ENCODE results near the gene OPCML. TPM values are rescaled to one million over a fixed set of nuclear protein-coding genes. Genes with fewer than 3 reads are reported as not detected.
A peak's percentile ranks its signal among the peaks of the same experiment; 100 is the strongest.

The OPCML gene
- polyA plus RNA-seq, 3 donors, result not detected

- no peaks in the 10 kb centered on the region for H3K4me1 Mint-ChIP-seq
- Histone ChIP-seq H3K79me2 (ENCODE audit: insufficient read depth, low read length) (no peaks in the 10 kb centered on the region), H3K4me3 (replicated peaks in 1 of 3; ENCODE audit: low read depth in 2 of 3, low read length in 3 of 3) (no peak overlapping the region), H3K9ac (ENCODE audit: insufficient read depth, low read length, poor library complexity, severe bottlenecking) (no peak overlapping the region), H2AFZ (ENCODE audit: insufficient read depth, low read depth, low read length, poor library complexity, severe bottlenecking) (no peak overlapping the region), H3K4me1 (ENCODE audit: control insufficient read depth in 1 of 2, insufficient read depth in 2 of 2, low read length in 2 of 2) (no peaks in the 10 kb centered on the region), H4K20me1 (ENCODE audit: insufficient read depth, low read length) (no peaks in the 10 kb centered on the region), H3K36me3 (replicated peaks in 1 of 2; ENCODE audit: control insufficient read depth in 1 of 2, insufficient read depth in 2 of 2, low read length in 2 of 2) (no peaks in the 10 kb centered on the region), H3K9me3 (replicated peaks in 1 of 2; ENCODE audit: control insufficient read depth in 1 of 2, insufficient read depth in 1 of 2, low read length in 2 of 2) (no peaks in the 10 kb centered on the region), H3K27ac (ENCODE audit: low read depth in 1 of 2, low read length in 2 of 2) (no peak overlapping the region), H3K4me2 (replicated peaks; ENCODE audit: extremely low read depth, low read length, poor library complexity, severe bottlenecking) (no peak overlapping the region), H3K27me3 (ENCODE audit: control insufficient read depth in 2 of 2, insufficient read depth in 2 of 2, low read length in 2 of 2) (no peaks in the 10 kb centered on the region)
- DNase-seq, result no peak
- no peak overlapping the region for H3K4me3 Mint-ChIP-seq
- peaks cover 0 to 5% (median 0%) of the 10 kb centered on the region in 7 donors for H3K9me3 Mint-ChIP-seq
- H3K27me3 Mint-ChIP-seq (ENCODE audit: low read depth in 3 of 3), result peaks cover 0 to 2% (median 2%) of the 10 kb centered on the region in 3 donors
- H3K36me3 Mint-ChIP-seq, result no peaks in the 10 kb centered on the region
- WGBS (ENCODE audit: insufficient coverage), result no CpG with 5 or more reads among the region's 1 CpG
- H3K27ac Mint-ChIP-seq, result no peak overlapping the region
- no peak for TF ChIP-seq CTCF (IDR thresholded peaks at IDR 0.05)
- intact Hi-C loops (cut with micrococcal nuclease), result no loop called here
Observed at GRCh38 chr11:132983641-132983978, 548.7 kb downstream of the OPCML start.

- Histone ChIP-seq H2AFZ (ENCODE audit: insufficient read depth, low read depth, low read length, poor library complexity, severe bottlenecking) (no peak overlapping the region), H3K4me2 (replicated peaks; ENCODE audit: extremely low read depth, low read length, poor library complexity, severe bottlenecking) (no peak overlapping the region), H3K27ac (ENCODE audit: low read depth in 1 of 2, low read length in 2 of 2) (no peak overlapping the region), H3K79me2 (ENCODE audit: insufficient read depth, low read length) (no peaks in the 10 kb centered on the region), H3K9ac (ENCODE audit: insufficient read depth, low read length, poor library complexity, severe bottlenecking) (no peak overlapping the region), H3K4me1 (ENCODE audit: control insufficient read depth in 1 of 2, insufficient read depth in 2 of 2, low read length in 2 of 2) (no peaks in the 10 kb centered on the region), H3K27me3 (ENCODE audit: control insufficient read depth in 2 of 2, insufficient read depth in 2 of 2, low read length in 2 of 2) (no peaks in the 10 kb centered on the region), H3K36me3 (replicated peaks in 1 of 2; ENCODE audit: control insufficient read depth in 1 of 2, insufficient read depth in 2 of 2, low read length in 2 of 2) (no peaks in the 10 kb centered on the region), H3K9me3 (replicated peaks in 1 of 2; ENCODE audit: control insufficient read depth in 1 of 2, insufficient read depth in 1 of 2, low read length in 2 of 2) (no peaks in the 10 kb centered on the region), H4K20me1 (ENCODE audit: insufficient read depth, low read length) (no peaks in the 10 kb centered on the region), H3K4me3 (replicated peaks in 1 of 3; ENCODE audit: low read depth in 2 of 3, low read length in 3 of 3) (no peak overlapping the region)
- WGBS (ENCODE audit: insufficient coverage), result 85% methylated on average over 7 of the region's 7 CpGs
- Mint-ChIP-seq H3K27ac (peak overlapping the region in 1 of 7 donors; percentile 38), H3K27me3 (ENCODE audit: low read depth in 3 of 3) (peaks cover 0 to 2% (median 2%) of the 10 kb centered on the region in 3 donors), H3K9me3 (peaks cover 0 to 5% (median 0%) of the 10 kb centered on the region in 7 donors), H3K4me1 (no peaks in the 10 kb centered on the region), H3K36me3 (no peaks in the 10 kb centered on the region), H3K4me3 (no peak overlapping the region)
- DNase-seq, result no peak
- TF ChIP-seq CTCF (IDR thresholded peaks at IDR 0.05), result no peak
- intact Hi-C loops (cut with micrococcal nuclease), result no loop called here
Observed at GRCh38 chr11:132982772-132983640, 549.3 kb downstream of the OPCML start.
